Measurements from ENCODE around the gene CTTNBP2NL. TPM values are rescaled to one million over a fixed set of nuclear protein-coding genes. Genes with fewer than 3 reads are reported as not detected.

Gene CTTNBP2NL
- total and polyA plus RNA-seq, 9 donors, result 8.1 to 35.7 (median 28.3) TPM

DNA sequence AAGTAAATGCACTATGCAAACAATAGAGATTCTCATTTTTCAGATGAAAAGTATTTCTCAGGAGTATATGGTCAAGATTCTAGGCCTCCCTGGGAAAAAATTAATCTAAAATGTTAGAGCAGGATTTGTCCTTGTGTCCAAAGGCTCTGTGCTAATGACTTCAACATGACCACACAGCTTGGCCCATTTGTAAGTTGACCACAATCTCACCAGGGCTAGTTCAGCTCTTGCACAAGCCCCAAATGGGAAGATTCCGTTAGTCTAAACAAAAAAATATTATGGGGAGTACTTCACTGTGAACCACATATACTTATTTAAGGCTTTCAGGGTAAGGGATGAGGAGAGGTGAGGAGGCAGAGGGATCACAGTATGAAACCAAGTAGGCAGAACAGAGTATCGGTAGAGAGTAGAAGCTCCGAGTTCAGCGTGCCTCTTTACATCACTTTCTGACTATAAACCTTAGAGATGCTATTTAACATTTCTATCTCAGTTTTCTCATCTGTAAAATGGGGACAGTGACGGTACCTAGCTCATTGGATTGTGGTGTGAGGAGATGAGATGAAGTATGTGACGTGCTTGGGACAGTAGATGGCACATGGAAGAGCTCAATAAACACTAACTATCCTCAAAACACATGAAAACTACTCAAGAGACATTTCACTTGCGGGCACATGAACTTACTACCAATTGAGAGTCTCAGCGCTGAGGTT is 37.8 kb upstream of the CTTNBP2NL start:
- H3K27ac ChIP-seq, result no peak overlapping the region

GRCh38 chr1:112358798-112359408 is 37.1 kb upstream of the CTTNBP2NL start:
- no peak overlapping the region for H3K4me3 ChIP-seq
- peak; percentile 47 to 85 (median 67) for DNase-seq
- H3K9me3 ChIP-seq, result no peaks in the 10 kb centered on the region
- TF ChIP-seq EP300 (IDR thresholded peaks at IDR 0.05), result no peak
- TF ChIP-seq POLR2A (IDR thresholded peaks at IDR 0.05), result no peak
- TF ChIP-seq, protein P1, sequence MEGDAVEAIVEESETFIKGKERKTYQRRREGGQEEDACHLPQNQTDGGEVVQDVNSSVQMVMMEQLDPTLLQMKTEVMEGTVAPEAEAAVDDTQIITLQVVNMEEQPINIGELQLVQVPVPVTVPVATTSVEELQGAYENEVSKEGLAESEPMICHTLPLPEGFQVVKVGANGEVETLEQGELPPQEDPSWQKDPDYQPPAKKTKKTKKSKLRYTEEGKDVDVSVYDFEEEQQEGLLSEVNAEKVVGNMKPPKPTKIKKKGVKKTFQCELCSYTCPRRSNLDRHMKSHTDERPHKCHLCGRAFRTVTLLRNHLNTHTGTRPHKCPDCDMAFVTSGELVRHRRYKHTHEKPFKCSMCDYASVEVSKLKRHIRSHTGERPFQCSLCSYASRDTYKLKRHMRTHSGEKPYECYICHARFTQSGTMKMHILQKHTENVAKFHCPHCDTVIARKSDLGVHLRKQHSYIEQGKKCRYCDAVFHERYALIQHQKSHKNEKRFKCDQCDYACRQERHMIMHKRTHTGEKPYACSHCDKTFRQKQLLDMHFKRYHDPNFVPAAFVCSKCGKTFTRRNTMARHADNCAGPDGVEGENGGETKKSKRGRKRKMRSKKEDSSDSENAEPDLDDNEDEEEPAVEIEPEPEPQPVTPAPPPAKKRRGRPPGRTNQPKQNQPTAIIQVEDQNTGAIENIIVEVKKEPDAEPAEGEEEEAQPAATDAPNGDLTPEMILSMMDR (IDR thresholded peaks at IDR 0.05), result peak in 2 of 3 donors; percentile 54 to 69
- H3K27me3 ChIP-seq, result no peaks in the 10 kb centered on the region
- WGBS, 3 donors, result 36 to 38% (median 37%) methylated on average over 7 of the region's 7 CpGs
- intact Hi-C loops (cut with DNase I), result no loop called here
- no peaks in the 10 kb centered on the region for H3K36me3 ChIP-seq
- H3K4me1 ChIP-seq (ENCODE audit: insufficient read depth), result peaks cover 13% of the 10 kb centered on the region
- peak overlapping the region in 1 of 2 donors; percentile 44 for H3K27ac ChIP-seq

More for the DNA sequence above, 37.8 kb upstream of the CTTNBP2NL start:
- Histone ChIP-seq H3K9me3 (no peaks in the 10 kb centered on the region), H3K36me3 (no peaks in the 10 kb centered on the region), H3K4me3 (no peak overlapping the region), H3K27me3 (no peaks in the 10 kb centered on the region), H3K4me1 (ENCODE audit: insufficient read depth) (peaks cover 13% of the 10 kb centered on the region)
- TF ChIP-seq POLR2A (IDR thresholded peaks at IDR 0.05), result no peak
- TF ChIP-seq, protein P1 (IDR thresholded peaks at IDR 0.05), result no peak
- TF ChIP-seq EP300 (IDR thresholded peaks at IDR 0.05), result no peak
- intact Hi-C loops (cut with DNase I), result no loop called here
- WGBS, 3 donors, result 80 to 86% (median 85%) methylated on average over 8 of the region's 8 CpGs
- no peak for DNase-seq

DNA sequence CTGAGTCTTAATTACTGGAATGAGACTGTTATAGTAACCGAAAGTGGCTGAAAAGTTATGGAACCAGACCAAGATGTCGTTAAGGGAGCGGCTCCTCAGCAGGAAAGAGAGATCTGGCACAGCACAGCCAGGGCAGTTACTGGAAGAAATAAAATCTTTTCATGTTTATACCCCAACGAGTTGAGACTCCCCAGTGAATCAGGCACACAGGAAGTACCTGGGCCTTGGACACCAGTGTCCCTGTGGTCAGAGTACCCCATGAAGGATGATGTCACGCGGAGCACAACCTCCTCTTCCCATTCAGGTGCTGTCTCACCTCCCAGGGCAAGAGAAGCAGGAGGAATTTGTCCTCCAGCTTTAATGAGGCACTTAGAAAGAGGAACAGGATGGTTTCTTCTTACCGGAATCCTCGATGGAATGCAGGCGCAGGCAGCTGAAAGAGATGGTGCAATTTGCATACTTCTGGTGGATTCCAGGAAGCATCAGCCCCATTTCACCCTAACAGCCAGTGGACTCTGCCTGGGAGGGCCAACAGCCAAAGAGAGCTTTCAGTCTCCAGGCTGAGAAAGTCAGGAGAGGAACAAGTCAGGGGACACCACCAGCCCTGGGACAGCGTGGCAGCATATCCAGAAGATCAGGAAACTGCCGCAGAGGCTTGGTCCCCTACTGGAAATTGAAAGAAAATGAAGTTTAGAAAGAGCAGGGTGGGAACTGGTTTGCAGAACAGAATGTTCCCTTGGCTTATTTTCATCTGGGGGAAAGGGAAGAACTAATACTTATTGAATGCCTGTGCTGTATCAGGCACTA is 35.9 kb upstream of the CTTNBP2NL start:
- peak in 4 of 5 donors; percentile 43 to 72 (median 60) for DNase-seq
- peak; percentile 90 for TF ChIP-seq EP300 (IDR thresholded peaks at IDR 0.05)
- TF ChIP-seq, protein P1 (IDR thresholded peaks at IDR 0.05), result peak in 1 of 3 donors; percentile 19
- TF ChIP-seq POLR2A (IDR thresholded peaks at IDR 0.05), result peak; percentile 39
- no peaks in the 10 kb centered on the region for H3K27me3 ChIP-seq
- intact Hi-C loops (cut with DNase I), result loop anchor here in 1 of 4 donors (10.0 kb wide), 1 partner anchor 355 kb away; the partner anchor contains the start of gene PPM1J
- no peaks in the 10 kb centered on the region for H3K36me3 ChIP-seq
- H3K4me3 ChIP-seq, result peak overlapping the region; percentile 26
- no peaks in the 10 kb centered on the region for H3K9me3 ChIP-seq
- peaks cover 13% of the 10 kb centered on the region for H3K4me1 ChIP-seq (ENCODE audit: insufficient read depth)
- WGBS, 3 donors, result 21 to 24% (median 22%) methylated on average over 11 of the region's 11 CpGs
- peak overlapping the region in 1 of 2 donors; percentile 44 for H3K27ac ChIP-seq

DNA sequence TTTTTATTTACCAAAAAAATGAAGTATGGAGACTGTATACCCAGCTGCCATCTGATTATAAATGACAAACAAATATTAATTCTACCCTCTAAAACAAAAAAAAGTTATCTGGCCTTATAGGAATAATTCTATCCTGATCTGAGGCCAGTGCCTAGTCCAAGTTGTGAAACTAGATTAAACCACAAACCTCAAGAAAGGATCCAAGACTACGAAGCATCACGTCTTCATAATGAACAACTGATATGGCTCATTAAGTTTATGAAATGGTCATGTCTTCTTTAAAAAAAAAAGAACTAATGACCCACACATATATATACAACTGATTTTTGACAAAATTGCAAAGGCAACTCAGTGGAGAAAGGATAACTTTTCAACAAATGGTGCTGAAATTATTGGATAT is 32.4 kb upstream of the CTTNBP2NL start:
- Histone ChIP-seq H3K4me1 (ENCODE audit: insufficient read depth) (peaks cover 13% of the 10 kb centered on the region), H3K9me3 (no peaks in the 10 kb centered on the region), H3K27me3 (no peaks in the 10 kb centered on the region), H3K36me3 (no peaks in the 10 kb centered on the region), H3K4me3 (no peak overlapping the region), H3K27ac (no peak overlapping the region)
- TF ChIP-seq, protein P1 (IDR thresholded peaks at IDR 0.05), result no peak
- no peak for TF ChIP-seq EP300 (IDR thresholded peaks at IDR 0.05)
- no peak for TF ChIP-seq POLR2A (IDR thresholded peaks at IDR 0.05)
- intact Hi-C loops (cut with DNase I), result loop anchor here in 1 of 4 donors (10.0 kb wide), 1 partner anchor 351 kb away; the partner anchor contains the start of gene PPM1J
- DNase-seq, result no peak
- 72 to 86% (median 84%) methylated on average over 2 of the region's 2 CpGs for WGBS, 3 donors

Measured in ovary (tissue), 9 donors.